ENCODE data around the gene STARD3. TPM values are rescaled to one million over a fixed set of nuclear protein-coding genes. Genes with fewer than 3 reads are reported as not detected.

Gene STARD3
- total RNA-seq, 2 donors from 2014 or later, result 52.5 to 67.7 TPM

- H3K27me3 ChIP-seq (replicated peaks; ENCODE audit: insufficient read depth), result peaks cover 6% of the 10 kb centered on the region
- TF ChIP-seq CTCF (IDR thresholded peaks at IDR 0.05), result no peak
- ATAC-seq (ENCODE audit: insufficient number of reproducible peaks, low FRiP score, low read depth) (no peak), DNase-seq (ENCODE audit: low spot score) (no peak)
- H3K4me3 ChIP-seq, result no peak overlapping the region
- H3K9me3 ChIP-seq, result no peaks in the 10 kb centered on the region
- H3K27ac ChIP-seq, result no peak overlapping the region
- peaks cover 0 to 6% of the 10 kb centered on the region in 2 donors for H3K4me1 ChIP-seq (ENCODE audit: control insufficient read depth in 1 of 2, low read depth in 2 of 2)
- H3K36me3 ChIP-seq, result no peaks in the 10 kb centered on the region
Measured at GRCh38 chr17:39612935-39613464, 23.9 kb upstream of the STARD3 start.

DNA sequence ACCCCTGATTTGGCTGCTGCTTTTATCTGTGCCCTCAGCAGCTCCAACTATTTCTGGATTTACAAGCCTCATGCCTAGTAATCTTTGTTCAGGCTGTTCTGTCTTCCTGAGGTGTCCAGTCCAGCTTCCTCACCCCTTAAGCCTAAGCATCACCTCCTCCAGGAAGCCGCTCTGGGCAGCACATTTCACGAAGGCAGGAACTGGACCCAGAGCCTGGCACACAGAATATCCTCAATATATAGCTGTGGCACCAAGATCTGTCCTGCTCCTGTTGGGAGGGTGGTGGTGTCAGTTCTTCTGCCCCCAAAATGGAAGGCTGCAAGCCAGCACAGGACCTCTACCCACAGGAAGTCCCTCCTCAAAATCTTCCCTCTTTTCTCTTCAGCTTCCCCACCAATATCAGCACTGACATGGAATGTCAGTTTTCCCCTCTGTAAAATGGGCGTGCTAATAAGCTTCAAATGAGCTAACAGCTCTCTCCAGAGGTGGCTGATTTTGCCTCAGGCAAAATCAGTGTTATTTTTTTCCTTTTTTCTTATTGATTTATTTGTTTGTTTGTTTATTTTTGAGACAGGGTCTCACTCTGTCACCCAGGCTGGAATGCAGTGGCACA is 22.3 kb upstream of the STARD3 start:
- no peak for ATAC-seq (ENCODE audit: insufficient number of reproducible peaks, low FRiP score, low read depth)
- no peak overlapping the region for H3K27ac ChIP-seq
- H3K4me3 ChIP-seq, result no peak overlapping the region
- no peak for DNase-seq (ENCODE audit: low spot score)
- H3K4me1 ChIP-seq (ENCODE audit: control insufficient read depth in 1 of 2, low read depth in 2 of 2), result peaks cover 0 to 14% of the 10 kb centered on the region in 2 donors
- H3K9me3 ChIP-seq, result no peaks in the 10 kb centered on the region
- no peaks in the 10 kb centered on the region for H3K36me3 ChIP-seq
- H3K27me3 ChIP-seq (replicated peaks; ENCODE audit: insufficient read depth), result no peaks in the 10 kb centered on the region
- no peak for TF ChIP-seq CTCF (IDR thresholded peaks at IDR 0.05)

DNA sequence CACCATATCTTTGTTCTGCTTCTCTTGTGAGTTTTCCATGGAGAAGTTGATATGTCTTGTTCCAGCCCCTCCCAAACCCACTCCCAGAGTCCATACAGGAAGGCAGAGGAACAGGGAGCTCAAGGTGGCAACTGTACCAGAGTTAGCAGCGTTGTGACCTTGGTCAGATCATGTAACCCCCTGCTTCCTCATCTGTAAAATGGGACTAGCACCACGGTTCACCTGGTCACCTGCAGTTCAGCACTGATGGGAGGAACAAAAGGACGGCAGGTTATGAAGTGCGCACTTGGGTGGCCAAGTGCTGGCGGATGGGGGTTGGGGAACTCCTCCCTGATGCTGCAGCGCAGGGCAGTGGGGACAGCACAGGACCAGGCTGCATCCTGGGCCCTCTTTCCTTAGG is 21.5 kb upstream of the STARD3 start:
- TF ChIP-seq CTCF (IDR thresholded peaks at IDR 0.05), result no peak
- no peak for DNase-seq (ENCODE audit: low spot score)
- Histone ChIP-seq H3K9me3 (no peaks in the 10 kb centered on the region), H3K27ac (no peak overlapping the region), H3K27me3 (replicated peaks; ENCODE audit: insufficient read depth) (no peaks in the 10 kb centered on the region), H3K4me1 (ENCODE audit: control insufficient read depth in 1 of 2, low read depth in 2 of 2) (peaks cover 0 to 14% of the 10 kb centered on the region in 2 donors), H3K4me3 (no peak overlapping the region), H3K36me3 (no peaks in the 10 kb centered on the region)
- no peak for ATAC-seq (ENCODE audit: insufficient number of reproducible peaks, low FRiP score, low read depth)

GRCh38 chr17:39617100-39617445 is 19.9 kb upstream of the STARD3 start:
- Histone ChIP-seq H3K9me3 (no peaks in the 10 kb centered on the region), H3K4me1 (ENCODE audit: control insufficient read depth in 1 of 2, low read depth in 2 of 2) (peaks cover 0 to 15% of the 10 kb centered on the region in 2 donors), H3K27me3 (replicated peaks; ENCODE audit: insufficient read depth) (no peaks in the 10 kb centered on the region), H3K36me3 (no peaks in the 10 kb centered on the region), H3K27ac (no peak overlapping the region), H3K4me3 (peak overlapping the region; percentile 72)
- ATAC-seq (ENCODE audit: insufficient number of reproducible peaks, low FRiP score, low read depth), result no peak
- no peak for DNase-seq (ENCODE audit: low spot score)
- no peak for TF ChIP-seq CTCF (IDR thresholded peaks at IDR 0.05)

- DNase-seq (ENCODE audit: low spot score) (no peak), ATAC-seq (ENCODE audit: insufficient number of reproducible peaks, low FRiP score, low read depth) (no peak)
- Histone ChIP-seq H3K9me3 (no peaks in the 10 kb centered on the region), H3K27me3 (replicated peaks; ENCODE audit: insufficient read depth) (no peaks in the 10 kb centered on the region), H3K36me3 (no peaks in the 10 kb centered on the region), H3K4me1 (ENCODE audit: control insufficient read depth in 1 of 2, low read depth in 2 of 2) (peaks cover 0 to 19% of the 10 kb centered on the region in 2 donors), H3K27ac (no peak overlapping the region), H3K4me3 (peak overlapping the region; percentile 72)
- no peak for TF ChIP-seq CTCF (IDR thresholded peaks at IDR 0.05)
Measured at GRCh38 chr17:39617446-39618245, 19.3 kb upstream of the STARD3 start.
